Endothelial cell of umbilical vein (primary cell): ENCODE measurements around the gene SCP2. TPM values are rescaled to one million over a fixed set of nuclear protein-coding genes. Genes with fewer than 3 reads are reported as not detected.

Experiments used
- BruUV-seq: library from RNA; stranded (reverse); fragments of 400-500 nt; replicated peaks from 2 replicates; lab custom pipeline; 2021; lab: Mats Ljungman, UMichigan
- CTCF ChIA-PET: fragments of 300-600, 350-600 bp; sonication (Branson Sonifier 250); formaldehyde crosslinking; loops from one replicate; lab custom pipeline; 2021; ENCODE audit warnings: antibody characterized with exemption, inconsistent platforms; lab: Charles Lee
- POLR2A ChIA-PET: fragments of 300-600, 350-600 bp; sonication (Branson Sonifier 250); formaldehyde crosslinking; loops from one replicate; lab custom pipeline; 2021; ENCODE audit warnings: antibody characterized with exemption, inconsistent platforms; lab: Charles Lee
- DNase-seq: peaks from one replicate; pipeline ENCODE4 v3.0.0-alpha.2; 2011; ENCODE audit warnings: low read depth, low spot score
- FAIRE-seq: peaks from 2 replicates; lab custom pipeline; 2011; peaks lifted over from hg19 to GRCh38; lab: Jason Lieb, UNC
- H2AFZ ChIP-seq: 2 replicates; pipeline ENCODE4 v1.6.0; 2012; ENCODE audit warnings: low read depth, low read length, control low read depth, inconsistent platforms
- H3K27ac ChIP-seq: 2 replicates; pipeline ENCODE4 v1.5.1; 2011; ENCODE audit warnings: low read depth, mild to moderate bottlenecking, control low read depth, low read length, moderate library complexity; ENCODE audit not compliant: insufficient read depth
- H3K27me3 ChIP-seq, 2 experiments: 2 replicates each; pipeline versions ENCODE4 v1.6.0 to v1.6.1; 2011; ENCODE audit warnings: low read length in 2 of 2, mixed read lengths in 1 of 2; ENCODE audit not compliant: control insufficient read depth in 2 of 2, insufficient read depth in 2 of 2
- H3K36me3 ChIP-seq, 2 experiments: 2 replicates in 1 of 2; 3 replicates in 1 of 2; pipeline ENCODE4 v1.5.1; 2011; ENCODE audit warnings: low read length in 2 of 2, mild to moderate bottlenecking in 1 of 2, moderate library complexity in 1 of 2; ENCODE audit not compliant: control insufficient read depth in 2 of 2, insufficient read depth in 2 of 2; ENCODE audit errors: extremely low read depth in 1 of 2
- H3K4me1 ChIP-seq: 3 replicates; pipeline ENCODE4 v1.5.1; 2011; ENCODE audit warnings: mild to moderate bottlenecking, low read length; ENCODE audit not compliant: control insufficient read depth, insufficient read depth; ENCODE audit errors: extremely low read depth
- H3K4me2 ChIP-seq: 2 replicates; pipeline ENCODE4 v1.6.1; 2011; ENCODE audit warnings: low read length, control low read depth, mixed read lengths; ENCODE audit not compliant: insufficient read depth
- H3K4me3 ChIP-seq, 3 experiments: fragments of 200-600 bp in 1 of 3; sonication (generic), shearing (Covaris generic) in 1 of 3; replicated peaks in 1 of 3; 2 replicates each; pipeline ENCODE4 v1.5.1; 2011 to 2016; ENCODE audit warnings: control low read depth in 3 of 3, low read length in 3 of 3, mild to moderate bottlenecking in 2 of 3, inconsistent platforms in 1 of 3, low read depth in 1 of 3, moderate library complexity in 1 of 3; ENCODE audit not compliant: insufficient read depth in 1 of 3
- H3K79me2 ChIP-seq: 2 replicates; pipeline ENCODE4 v1.6.0; 2012; ENCODE audit warnings: low read length, inconsistent platforms; ENCODE audit not compliant: control insufficient read depth, insufficient read depth
- H3K9ac ChIP-seq: replicated peaks from 2 replicates; pipeline ENCODE3; 2011; ENCODE audit warnings: low read length, control low read depth; ENCODE audit not compliant: insufficient read depth; ENCODE audit errors: extremely low read depth
- H3K9me1 ChIP-seq: replicated peaks from 3 replicates; pipeline ENCODE4 v1.6.0; 2011; ENCODE audit warnings: mild to moderate bottlenecking, low read length; ENCODE audit not compliant: control insufficient read depth, insufficient read depth; ENCODE audit errors: extremely low read depth
- H3K9me3 ChIP-seq: replicated peaks from 2 replicates; pipeline ENCODE4 v1.5.1; 2012; ENCODE audit warnings: low read length, inconsistent platforms; ENCODE audit not compliant: control insufficient read depth, insufficient read depth
- H4K20me1 ChIP-seq: replicated peaks from 2 replicates; pipeline ENCODE3; 2011; ENCODE audit warnings: mild to moderate bottlenecking, low read length; ENCODE audit not compliant: control insufficient read depth, insufficient read depth; ENCODE audit errors: extremely low read depth
- EZH2 ChIP-seq: IDR thresholded peaks from 2 replicates; pipeline ENCODE4 v1.6.1; 2012; ENCODE audit warnings: borderline replicate concordance, low read depth, mild to moderate bottlenecking, moderate library complexity, low read length, inconsistent platforms; ENCODE audit not compliant: severe bottlenecking
- FOS ChIP-seq: IDR thresholded peaks from 2 replicates; pipeline ENCODE4 v1.6.1; 2011; ENCODE audit warnings: mild to moderate bottlenecking, low read length, moderate library complexity, borderline replicate concordance; ENCODE audit not compliant: insufficient read depth
- GATA2 ChIP-seq: IDR thresholded peaks from 2 replicates; pipeline ENCODE4 v1.7.0; 2011; ENCODE audit warnings: low read depth, mild to moderate bottlenecking, moderate library complexity, mixed read lengths, low read length; ENCODE audit not compliant: insufficient read length, insufficient read depth
- JUN ChIP-seq: IDR thresholded peaks from 2 replicates; pipeline ENCODE4 v1.6.1; 2011; ENCODE audit warnings: borderline replicate concordance, low read depth; ENCODE audit not compliant: insufficient read length, insufficient read depth
- MAX ChIP-seq: IDR thresholded peaks from 2 replicates; pipeline ENCODE4 v1.6.1; 2011; ENCODE audit not compliant: insufficient read depth, insufficient read length
- MYC ChIP-seq: IDR thresholded peaks from one replicate; pipeline ENCODE4 v1.6.1; 2011; ENCODE audit warnings: mild to moderate bottlenecking, low read depth, low read length
- POLR2A ChIP-seq: IDR thresholded peaks from 2 replicates; pipeline ENCODE4 v1.6.1; 2012; ENCODE audit warnings: low read depth, mild to moderate bottlenecking, control low read depth, low read length
- POLR2AphosphoS5 ChIP-seq: IDR thresholded peaks from 2 replicates; pipeline ENCODE4 v1.6.1; 2012; ENCODE audit warnings: low read depth, mild to moderate bottlenecking, control low read depth, low read length, moderate library complexity; ENCODE audit not compliant: insufficient read depth
- dilution Hi-C: fragments of 300-500 bp; cut with MboI; formaldehyde crosslinking; loops from one replicate; pipeline ENCODE4 v1.15.0; 2019; ENCODE audit warnings: low sequenced_read_pairs; ENCODE audit not compliant: extremely low pct_ligation_motif_present
- intact Hi-C: fragments of 100-400 bp; cut with micrococcal nuclease; formaldehyde crosslinking; loops from one replicate; pipeline ENCODE4 v1.10.0; 2022
- polyA plus RNA-seq, 4 experiments: library from polyadenylated mRNA; depleted of rRNA in 3 of 4; stranded (reverse) in 3 of 4; unstranded in 1 of 4; fragments of >200 nt; gene quantifications; 2 replicates each; pipeline versions ENCODE4 v1.2.1 to v1.2.3, GENCODE V29; 2011 to 2012; ENCODE audit warnings: missing spikeins in 1 of 4
- total RNA-seq: library from RNA; stranded (reverse); gene quantifications from 2 replicates; pipeline ENCODE4 v1.2.3, GENCODE V29; 2021
- TF ChIP-seq, protein P1 (sequence below), 2 donors: IDR thresholded peaks; 1 replicate in 1 of 2; 2 replicates in 1 of 2; pipeline ENCODE4 v1.5.1; 2011; ENCODE audit warnings: low read length in 2 of 2, mild to moderate bottlenecking in 2 of 2, moderate library complexity in 2 of 2, control low read depth in 1 of 2, inconsistent platforms in 1 of 2, low read depth in 1 of 2; ENCODE audit not compliant: insufficient read depth in 1 of 2; ENCODE audit errors: extremely low read depth in 1 of 2

SCP2 gene
- total and polyA plus RNA-seq, 2 donors (not counting 3 experiments of a cell fraction or from before 2014, with no cell fraction given) = 42.4 to 92.7 TPM

- H2AFZ ChIP-seq = no peak overlapping the region
- H3K4me3 ChIP-seq = no peak overlapping the region
- FAIRE-seq (no peak), DNase-seq (no peak)
- ChIA-PET POLR2A (interaction anchor here (0.6 kb wide), 1 partner anchor 40 kb away, joined by 3 read pairs; no protein-coding TSS in a partner anchor), CTCF (no interaction called here)
- H3K9ac ChIP-seq = no peak overlapping the region
- no peaks in the 10 kb centered on the region for H3K27me3 ChIP-seq
- intact Hi-C loops = no loop called here
- no peaks in the 10 kb centered on the region for H3K4me1 ChIP-seq
- no peaks in the 10 kb centered on the region for H3K9me3 ChIP-seq
- no peak overlapping the region for H3K4me2 ChIP-seq
- dilution Hi-C loops = no loop called here
- no peaks in the 10 kb centered on the region for H3K79me2 ChIP-seq
- TF ChIP-seq MYC (no peak), POLR2AphosphoS5 (no peak), POLR2A (no peak), MAX (no peak), GATA2 (no peak), FOS (no peak), JUN (no peak), EZH2 (no peak)
- TF ChIP-seq, protein P1, sequence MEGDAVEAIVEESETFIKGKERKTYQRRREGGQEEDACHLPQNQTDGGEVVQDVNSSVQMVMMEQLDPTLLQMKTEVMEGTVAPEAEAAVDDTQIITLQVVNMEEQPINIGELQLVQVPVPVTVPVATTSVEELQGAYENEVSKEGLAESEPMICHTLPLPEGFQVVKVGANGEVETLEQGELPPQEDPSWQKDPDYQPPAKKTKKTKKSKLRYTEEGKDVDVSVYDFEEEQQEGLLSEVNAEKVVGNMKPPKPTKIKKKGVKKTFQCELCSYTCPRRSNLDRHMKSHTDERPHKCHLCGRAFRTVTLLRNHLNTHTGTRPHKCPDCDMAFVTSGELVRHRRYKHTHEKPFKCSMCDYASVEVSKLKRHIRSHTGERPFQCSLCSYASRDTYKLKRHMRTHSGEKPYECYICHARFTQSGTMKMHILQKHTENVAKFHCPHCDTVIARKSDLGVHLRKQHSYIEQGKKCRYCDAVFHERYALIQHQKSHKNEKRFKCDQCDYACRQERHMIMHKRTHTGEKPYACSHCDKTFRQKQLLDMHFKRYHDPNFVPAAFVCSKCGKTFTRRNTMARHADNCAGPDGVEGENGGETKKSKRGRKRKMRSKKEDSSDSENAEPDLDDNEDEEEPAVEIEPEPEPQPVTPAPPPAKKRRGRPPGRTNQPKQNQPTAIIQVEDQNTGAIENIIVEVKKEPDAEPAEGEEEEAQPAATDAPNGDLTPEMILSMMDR (IDR thresholded peaks at IDR 0.05; ENCODE audit: extremely low read depth in 1 of 2, insufficient read depth in 1 of 2, low read depth in 1 of 2, low read length in 2 of 2) = no peak
- no peaks in the 10 kb centered on the region for H3K9me1 ChIP-seq
- no peak overlapping the region for H3K27ac ChIP-seq
- no peaks in the 10 kb centered on the region for H4K20me1 ChIP-seq
- no peaks in the 10 kb centered on the region for H3K36me3 ChIP-seq
- BruUV-seq = no TSS peak
Observed at GRCh38 chr1:52937433-52938182, 10.5 kb downstream of the SCP2 start.
